Activated CD4-positive, CD25-positive, alpha-beta regulatory T cell treated with anti-CD3 and anti-CD28 coated beads, Interleukin-2, amount 50 U/mL, for 72 hours (primary cell): ENCODE measurements around the gene FAM234B.

ENCODE experiments used
- DNase-seq: peaks from one replicate; pipeline ENCODE4 v3.0.0; 2021

Gene FAM234B, protein sequence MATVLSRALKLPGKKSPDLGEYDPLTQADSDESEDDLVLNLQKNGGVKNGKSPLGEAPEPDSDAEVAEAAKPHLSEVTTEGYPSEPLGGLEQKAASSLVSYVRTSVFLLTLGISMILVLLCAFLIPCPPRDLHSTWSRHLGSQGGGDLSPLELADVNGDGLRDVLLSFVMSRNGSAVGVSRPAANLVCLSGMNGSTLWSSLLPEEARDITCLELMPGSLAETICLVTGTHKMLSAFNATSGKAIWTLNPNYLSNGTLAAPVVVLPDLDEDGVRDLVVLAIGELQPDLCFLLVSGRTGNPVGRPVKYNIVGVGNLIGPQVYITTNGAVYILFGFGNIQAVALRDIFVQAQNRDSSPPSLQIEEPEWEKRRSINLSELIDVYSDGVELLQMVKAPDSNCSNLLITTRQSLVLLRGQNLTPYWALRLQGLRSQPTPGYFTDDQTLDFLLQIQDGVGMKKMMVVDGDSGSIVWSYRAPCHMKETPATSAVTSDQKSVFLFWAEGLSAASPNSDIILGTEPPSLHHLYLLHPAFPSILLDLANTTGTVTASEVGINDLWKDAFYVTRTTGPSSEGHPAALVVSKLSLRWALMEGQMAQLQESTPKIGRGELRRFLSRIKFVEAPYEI

DNA sequence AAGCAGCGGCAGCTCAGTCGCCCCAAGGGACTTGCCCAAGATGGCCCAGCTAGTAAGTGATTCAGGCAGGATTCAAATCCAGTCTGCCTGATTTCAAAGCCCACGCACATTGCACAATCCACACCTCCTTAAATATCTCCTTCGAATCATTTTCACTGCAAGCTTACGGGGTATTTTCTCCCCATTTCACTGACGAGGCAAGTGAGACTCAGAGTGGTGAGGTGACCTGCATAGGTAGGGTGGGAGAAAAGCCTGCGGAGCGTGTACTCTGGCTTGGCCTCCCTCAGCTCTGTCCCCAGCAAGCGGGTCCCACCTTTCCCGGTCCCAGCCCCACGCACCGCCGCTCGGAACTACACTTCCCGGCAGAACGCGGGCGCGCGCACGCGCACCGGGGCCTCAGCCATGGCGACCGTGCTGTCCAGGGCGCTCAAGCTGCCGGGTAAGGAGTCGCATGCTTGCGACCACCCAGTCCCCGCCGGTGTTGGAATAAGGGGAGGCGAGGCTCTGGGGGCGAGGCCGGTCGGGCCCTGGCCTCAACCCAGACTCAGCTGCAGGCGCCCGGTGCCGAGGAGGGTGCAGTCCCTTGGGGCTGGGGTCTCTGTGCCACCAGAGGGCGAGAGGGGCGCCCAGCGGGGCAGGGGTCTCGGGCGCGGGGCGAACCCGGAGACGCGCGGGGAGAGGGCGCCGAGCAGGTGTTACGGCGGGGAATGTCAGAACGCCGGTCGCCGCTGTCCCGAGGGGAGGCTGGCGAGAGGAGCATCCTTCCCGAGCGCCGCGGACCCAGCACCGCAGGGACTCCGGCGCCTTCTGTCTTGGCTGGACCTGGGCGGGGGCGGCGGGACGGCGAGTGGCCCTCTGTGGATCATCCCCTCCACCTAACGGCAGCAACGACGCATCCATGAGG, at the start of gene FAM234B:
FAM234B (plus strand) TSS at position 380 of the 904 bp plus-strand sequence; CDS start at position 403, 23 bp downstream.
- peak; percentile 75 for DNase-seq

DNA sequence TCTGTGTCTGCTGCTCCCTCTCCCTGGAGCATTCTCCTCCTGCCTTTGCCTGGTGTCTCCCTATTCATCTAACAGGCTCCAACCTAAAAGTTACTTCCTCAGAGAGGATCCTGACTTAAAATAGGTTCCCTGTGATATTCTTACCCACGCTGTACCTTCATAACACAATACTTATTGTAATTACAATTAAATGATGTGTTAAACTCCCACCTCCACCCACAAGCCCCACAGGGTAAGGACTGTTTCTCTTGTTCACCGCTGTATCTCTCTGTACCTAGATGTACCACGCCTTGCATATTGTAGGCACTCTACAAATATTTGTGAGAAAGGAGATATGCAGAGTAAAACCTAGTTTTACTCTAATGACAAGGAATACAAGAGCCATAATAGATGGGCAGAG, 49.1 kb upstream of the FAM234B start:
- DNase-seq = no peak

DNA sequence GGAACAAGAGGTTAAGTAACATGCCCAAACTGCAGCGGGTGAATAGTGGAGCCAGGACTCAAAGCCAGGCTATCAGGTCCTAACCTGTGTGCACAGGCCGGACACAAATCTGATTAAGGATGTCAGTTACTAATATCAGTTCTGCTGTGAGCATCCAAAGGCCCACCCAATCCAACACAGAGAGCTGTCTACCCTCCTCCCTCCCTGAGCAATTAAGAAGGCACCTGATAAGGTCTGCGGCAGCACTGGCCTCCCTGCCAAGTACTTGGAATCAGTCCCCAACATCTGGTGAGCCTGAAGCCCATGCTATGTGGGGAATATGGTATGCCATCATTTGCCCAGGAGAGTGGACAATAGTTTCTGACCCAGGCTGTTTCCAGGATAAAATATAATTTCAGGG, 48.0 kb upstream of the FAM234B start:
- DNase-seq = no peak

DNA sequence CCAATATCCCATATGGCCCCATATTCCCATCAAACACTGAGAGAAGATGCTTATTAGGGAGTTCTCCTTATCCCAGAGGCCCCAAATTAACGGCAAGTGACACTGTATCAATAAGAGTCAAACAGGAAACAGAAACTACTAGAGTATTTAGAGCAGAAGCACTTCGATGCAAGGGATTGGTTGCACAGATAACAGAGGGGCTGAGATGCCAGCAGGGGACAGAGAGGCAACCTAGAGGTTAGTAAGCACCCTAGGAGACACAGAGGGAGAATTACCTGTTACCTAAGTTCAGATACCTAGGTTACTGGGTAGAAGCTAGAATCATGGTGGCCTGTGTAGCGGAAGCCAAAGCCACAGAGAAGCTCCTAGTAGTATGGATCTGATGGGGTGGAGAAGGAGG, 47.0 kb upstream of the FAM234B start:
- no peak for DNase-seq

DNA sequence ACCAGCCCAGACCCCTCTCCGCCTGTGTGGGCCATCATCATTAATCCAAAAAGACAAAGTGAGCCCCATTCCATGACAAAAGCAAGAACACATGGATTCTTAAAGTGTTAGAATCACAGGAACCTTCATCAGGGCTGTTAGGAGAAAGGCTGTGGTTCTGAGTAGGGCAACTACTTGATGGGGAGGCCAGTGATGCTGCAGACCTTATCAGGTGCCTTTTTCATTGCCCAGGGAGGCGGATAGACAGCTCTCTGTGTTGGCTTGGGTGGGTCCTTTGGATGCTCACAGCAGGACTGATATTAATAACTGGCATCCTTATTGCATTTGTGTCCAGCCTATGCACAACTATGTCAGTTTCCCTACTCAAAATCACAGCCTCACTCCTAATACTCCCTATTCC, 46.4 kb upstream of the FAM234B start:
- no peak for DNase-seq

DNA sequence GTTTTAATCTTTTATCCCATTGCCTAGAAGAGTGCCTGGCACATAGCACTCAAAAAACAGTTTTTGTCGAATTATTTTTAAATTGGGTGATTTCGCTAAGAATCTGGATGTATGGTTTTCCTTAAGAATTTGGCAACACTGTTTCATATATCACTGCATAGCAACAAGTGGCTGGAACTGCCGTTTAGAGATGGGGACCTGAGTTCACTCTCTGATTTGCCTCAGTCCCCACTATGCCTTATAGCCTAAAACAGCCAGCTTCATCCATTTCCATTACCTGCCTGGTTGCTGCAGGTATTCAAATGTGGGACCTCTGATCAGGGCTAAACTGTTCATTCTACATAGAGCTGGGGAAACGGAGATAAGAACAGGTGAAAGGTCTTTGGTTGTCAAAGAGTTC, 45.9 kb upstream of the FAM234B start:
- DNase-seq = no peak

DNA sequence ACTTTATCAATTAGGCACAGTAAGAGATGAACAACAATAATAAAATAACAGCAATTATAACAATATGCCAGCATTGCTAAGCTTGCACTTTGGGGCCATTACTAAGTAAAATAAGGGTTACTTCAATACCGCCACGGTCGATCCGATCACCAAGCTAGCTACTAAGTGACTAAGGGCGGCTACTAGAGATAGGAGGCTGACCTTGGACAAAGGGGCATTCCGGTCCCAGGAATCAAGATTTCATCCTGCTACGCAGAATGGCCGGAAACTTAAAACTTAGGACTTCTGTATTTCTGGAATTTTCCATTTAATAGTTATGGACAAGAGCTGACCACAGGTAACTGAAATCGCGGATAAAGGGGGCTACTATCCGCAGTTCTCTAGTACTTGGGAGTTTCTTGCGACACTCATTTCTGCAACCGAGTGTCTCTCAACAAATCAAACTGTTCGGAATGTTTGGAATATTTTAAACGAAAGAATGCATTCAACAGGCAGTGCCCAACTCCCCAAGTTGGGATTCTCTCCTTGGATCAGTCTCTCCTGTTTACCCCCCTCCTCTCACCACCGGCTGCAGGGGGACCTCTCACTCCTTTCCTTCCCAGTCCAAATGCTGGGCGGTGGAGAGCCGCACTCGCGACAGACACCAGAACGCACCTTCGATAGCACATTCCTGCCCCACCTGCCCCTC, 44.8 kb upstream of the FAM234B start:
- DNase-seq = no peak

DNA sequence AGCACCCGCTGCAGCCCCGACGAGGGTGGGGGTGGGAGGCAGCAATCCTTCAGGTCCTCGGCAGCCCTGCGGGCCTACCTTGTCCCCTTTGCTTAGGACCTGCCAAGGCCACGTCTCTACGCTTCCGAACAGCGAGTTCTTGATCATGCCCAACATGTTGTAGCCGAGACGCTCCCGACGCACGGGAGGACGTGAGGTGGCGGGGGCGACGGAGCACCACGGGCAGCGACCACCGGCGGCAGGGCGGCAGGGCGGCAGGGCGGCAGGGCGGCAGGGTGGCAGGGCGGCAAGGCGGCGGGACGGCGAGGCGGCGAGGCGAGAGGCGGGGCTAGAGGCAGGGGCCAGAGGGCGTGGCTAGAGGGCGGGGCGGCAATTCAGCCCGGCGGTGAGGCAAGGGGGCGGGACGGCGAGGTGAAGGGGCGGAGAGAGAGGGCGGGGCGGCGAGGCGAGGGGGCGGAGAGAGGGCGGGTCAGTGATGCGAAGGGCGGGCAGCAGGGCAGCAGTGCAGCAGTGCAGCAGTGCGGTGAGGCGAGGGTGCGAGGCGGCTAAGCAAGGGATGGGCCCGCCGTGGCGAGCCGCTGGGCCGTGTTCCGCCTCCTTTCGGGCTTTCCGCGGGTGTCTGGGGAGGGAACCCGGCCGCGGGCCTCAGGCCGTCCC, 44.1 kb upstream of the FAM234B start, which contains the start of gene HEBP1:
HEBP1 (minus strand) TSS at position 307 of the 657 bp plus-strand sequence; CDS start at position 156, 151 bp downstream.
- peak; percentile 99 for DNase-seq

DNA sequence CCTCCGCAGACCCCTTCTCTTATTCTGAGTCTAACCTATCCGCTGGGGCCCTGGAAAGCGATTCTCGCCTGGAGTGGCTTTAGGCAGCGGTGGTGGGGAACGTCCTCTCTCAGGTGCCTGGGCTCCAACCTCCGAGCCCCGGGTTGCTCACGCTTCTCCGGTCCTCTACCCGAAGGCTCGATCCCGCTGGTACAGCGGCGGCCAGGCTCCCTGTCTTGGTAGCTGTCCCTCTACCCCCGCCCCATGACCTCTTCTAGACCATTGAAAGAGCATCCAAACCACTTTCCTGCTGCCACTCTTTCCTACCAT, 43.6 kb upstream of the FAM234B start:
- DNase-seq = no peak

DNA sequence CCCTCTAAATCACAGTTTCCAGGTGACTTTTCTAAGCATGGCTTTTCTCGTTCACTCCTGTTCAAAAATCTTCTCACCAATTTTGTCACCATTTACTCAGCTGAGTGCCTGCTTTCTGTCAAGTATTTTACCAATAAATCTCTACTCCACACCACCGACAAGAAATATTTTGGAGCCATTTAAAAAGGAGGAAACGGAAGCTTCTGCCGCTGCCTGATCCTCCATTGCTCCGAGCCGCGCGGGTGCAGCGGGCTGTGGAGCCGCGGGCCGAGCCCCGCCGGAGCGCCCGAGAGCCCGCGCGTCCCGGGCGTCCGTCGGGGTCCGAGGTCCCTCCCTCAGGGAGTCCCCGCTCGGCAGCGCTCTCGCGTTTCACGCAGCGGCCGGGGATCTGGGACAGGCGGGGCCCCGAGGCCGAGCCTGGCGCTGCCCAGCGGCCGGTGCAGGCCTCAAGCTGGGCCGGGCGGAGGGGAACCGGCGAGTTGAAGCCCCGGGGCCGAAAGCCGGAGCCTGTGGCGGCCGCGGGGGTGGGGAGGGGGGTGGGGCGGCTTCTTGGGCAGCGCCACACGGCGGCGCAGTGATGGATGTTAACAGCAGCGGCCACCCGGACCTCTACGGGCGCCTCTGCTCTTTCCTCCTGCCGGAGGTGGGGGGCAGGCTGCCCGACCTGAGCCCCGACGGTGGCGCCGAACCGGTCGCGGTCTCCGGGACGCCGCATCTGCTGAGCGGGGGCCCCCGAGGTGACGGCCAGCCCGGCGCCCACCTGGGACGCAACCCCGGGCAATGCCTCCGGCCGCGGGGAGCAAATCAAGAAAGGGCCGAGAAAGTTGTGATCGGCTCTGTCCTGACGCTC, 43.0 kb upstream of the FAM234B start:
- DNase-seq = peak; percentile 51

DNA sequence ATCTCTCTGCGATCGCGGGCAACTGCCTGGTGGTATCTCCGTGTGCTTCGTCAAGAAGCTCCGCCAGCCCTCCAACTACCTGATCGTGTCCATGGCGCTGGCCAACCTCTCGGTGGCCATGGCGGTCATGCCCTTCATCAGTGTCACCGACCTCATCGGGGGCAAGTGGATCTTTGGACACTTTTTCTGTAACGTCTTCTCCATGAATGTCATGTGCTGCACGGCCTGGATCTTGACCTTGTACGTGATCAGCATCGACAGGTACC, 42.5 kb upstream of the FAM234B start:
- DNase-seq = no peak

DNA sequence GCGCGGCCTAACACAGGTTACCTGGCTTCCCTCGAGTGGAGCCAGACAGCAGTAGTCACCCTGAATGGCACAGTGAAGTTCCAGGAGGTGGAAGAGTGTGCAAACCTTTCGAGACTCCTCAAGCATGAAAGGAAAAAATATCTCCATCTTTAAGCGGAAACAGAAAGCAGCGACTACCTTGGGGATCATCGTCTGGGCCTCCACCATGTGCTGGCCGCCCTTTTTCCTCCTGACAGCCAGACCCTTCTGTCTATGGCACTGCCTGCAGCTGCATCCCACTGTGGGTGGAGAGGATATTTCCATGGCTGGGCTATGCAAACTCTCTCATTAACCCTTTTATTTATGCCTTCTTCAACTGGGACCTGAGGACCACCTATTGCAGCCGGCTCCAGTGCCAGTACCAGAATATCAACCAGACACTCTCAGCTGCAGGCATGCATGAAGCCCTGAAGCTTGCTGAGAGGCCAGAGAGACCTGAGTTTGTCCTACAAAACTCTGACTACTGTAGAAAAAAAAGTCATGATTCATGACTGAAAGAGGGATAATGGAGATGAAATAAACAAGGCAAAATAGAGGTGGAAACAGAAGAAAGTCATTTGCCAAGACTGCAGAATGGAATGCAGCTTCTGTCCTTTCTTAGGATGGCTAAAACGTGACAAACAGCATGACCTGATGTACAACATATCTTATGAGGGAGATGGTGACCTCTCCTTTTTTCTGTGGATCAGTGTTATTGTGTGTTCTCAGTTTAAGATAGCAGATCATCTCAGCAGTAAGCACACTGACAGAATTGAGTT, 41.7 kb upstream of the FAM234B start:
- no peak for DNase-seq

DNA sequence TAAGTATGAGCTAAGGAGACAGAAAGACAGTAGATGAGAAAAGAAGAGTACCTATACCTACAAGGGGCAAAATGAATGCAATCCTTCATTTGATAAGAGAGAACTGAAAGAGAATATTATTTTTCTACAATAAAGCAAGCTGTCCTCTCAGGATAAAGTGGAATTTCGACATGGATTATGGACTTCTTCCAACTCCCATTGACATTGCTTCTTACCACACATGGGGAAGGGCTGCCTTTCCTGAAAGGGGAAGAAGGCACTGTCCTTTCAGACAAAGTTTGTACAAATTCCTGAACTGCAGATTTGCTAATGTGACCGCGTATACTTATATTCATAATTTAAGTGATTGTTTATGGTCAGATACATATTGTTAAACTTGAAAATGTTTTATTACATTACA, 39.8 kb upstream of the FAM234B start:
- no peak for DNase-seq

DNA sequence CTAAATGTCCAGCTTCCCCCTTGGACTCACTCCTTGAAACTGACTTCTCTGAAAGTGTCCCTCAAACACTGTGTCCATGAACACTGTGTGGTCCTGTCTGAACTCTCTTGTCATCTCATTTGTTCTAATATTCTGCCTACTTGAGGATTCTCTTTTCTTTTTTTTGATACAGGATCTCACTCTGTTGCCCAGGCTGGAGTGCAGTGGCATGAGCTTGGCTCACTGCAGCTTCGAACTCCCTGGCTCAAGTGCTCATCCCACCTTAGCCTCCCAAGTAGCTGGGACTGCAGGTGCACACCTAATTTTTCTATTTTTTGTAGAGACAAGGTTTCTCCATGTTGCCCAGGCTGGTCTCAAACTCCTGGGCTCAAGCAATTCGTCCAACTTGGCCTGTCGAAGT, 39.2 kb upstream of the FAM234B start:
- DNase-seq = no peak

DNA sequence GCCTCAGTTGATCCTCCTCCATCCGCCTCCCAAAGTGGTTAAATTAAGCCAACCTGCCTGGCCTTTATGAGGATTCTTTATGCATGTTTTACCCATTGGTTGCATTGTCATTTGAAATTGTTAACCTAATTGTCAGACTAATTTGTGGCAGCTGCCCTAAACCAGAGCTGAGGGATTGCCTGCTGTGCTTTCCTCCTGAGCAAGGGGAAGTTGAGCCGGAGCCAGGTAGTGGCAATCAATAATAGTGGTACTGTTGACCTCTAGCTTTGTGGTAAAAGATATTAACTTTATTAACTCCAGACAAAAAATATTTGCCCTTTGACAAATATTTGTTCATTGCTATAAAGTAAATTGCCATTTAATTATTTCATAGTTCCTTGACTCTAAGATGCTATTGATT, 38.5 kb upstream of the FAM234B start:
- no peak for DNase-seq

DNA sequence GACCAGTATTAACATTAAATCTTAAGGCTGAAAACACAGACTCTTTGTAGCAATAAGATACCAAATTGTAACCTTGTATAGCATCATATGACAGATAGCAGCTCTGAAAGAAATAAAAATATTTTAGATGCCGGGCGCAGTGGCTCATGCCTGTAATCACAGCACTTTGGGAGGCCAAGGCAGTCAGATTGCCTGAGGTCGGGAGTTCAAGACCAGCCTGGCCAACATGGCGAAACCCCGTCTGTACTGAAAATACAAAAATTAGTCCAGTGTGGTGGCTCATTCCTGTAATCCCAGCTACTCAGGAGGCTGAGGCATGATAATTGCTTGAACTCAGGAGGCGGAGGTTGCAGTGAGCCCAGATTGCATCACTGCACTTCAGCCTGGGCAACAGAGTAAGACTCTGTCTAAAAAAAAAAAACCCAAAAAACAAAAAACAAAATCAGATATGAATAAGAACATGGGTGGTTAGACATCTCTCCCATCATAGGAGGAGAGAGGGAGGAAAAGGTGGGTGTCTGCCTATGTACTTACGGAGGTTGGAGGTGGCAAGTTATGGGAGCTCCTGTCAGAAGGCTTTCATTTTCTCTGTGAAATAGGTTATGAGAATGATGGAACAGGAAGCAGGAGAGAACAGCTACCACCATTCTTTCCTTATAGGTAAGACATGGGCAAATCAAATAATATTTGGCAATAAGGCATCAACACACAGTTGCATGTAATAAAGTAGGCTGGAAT, 36.5 kb upstream of the FAM234B start:
- DNase-seq = no peak

DNA sequence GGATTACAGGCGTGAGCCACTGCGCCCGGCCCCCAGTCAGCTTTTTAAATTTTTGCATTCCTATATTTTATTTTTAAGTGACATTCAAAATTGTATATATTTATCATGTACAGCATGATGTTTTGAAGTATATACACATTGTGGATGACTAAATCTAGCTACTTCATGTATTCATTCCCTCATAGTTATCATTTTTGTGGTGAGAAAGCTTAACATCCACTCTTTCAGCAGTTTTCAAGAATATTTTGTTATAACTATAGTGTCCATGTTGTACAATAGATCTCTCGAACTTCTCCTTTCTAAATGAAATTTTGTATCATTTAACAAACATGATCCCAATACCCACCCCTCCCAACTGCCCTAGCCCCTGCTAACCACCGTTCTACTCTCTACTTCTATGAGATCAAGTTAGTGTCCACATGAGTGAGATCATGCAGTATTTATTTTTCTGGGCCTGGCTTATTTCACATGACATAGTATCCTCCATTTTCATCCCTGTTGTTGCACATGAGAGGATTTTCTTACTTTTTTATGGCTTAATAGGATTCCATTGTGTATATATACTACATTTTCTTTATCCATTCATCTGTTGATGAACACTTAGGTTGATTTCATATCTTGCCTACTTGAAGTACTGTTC, 35.3 kb upstream of the FAM234B start:
- no peak for DNase-seq

DNA sequence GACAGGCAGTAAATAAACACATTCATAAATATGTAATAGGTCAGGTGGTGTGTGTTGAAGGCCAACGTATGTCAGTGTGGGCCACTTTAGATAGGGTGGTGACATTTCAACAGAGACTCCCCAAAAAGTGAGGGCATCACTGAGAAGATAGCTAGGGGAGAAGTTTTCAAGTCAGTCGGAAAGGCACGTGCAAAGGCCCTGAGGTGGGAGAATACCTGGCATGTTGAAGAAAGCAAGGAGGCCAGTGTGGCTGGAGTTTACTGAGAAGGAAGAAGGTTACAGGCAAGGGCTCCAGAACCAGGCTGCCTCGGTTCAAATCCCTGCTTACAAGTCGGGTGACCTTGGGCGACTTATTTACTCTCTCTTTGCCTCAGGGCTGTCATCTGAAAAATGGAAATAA, 33.1 kb upstream of the FAM234B start:
- no peak for DNase-seq

DNA sequence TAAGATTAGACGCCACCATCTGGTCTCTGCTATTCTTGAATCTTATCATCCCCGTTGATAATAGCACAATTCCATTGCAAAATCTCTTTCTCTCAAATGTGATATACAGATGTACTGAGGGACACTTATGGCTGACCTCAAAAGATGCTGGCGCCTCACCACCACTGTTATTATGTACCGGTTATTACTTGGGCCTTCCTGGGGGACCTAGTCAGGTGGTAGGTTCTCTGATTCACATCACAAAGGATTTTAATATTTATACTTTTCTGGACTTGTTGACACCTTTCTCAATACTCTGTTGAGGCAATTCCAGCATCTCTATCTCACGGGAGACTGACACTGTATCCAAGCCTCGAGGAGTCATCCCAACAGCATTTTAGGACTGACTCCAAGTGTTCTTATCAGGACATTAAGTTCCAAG, 21.3 kb upstream of the FAM234B start:
- no peak for DNase-seq
